Esophagus muscularis mucosa (tissue), 3 donors: ENCODE results near the gene SIX5.

Experiments
- CTCF ChIP-seq, 3 experiments: fragments of 200-600 bp in 2 of 3; fragments of 450-650 bp in 1 of 3; sonication (generic) in 2 of 3; IDR thresholded peaks; one replicate each; pipeline ENCODE4 v1.5.1; 2017 to 2019; ENCODE audit warnings: antibody characterized with exemption in 3 of 3, mild to moderate bottlenecking in 2 of 3, moderate library complexity in 1 of 3
- POLR2A ChIP-seq: fragments of 450-650 bp; IDR thresholded peaks from one replicate; pipeline ENCODE4 v1.6.1; 2017; ENCODE audit warnings: antibody characterized with exemption, moderate library complexity, mild to moderate bottlenecking, low read depth
- POLR2AphosphoS5 ChIP-seq, 2 donors: sonication (generic); formaldehyde crosslinking; IDR thresholded peaks; one replicate each; pipeline ENCODE4 v1.6.1; 2017; ENCODE audit warnings: antibody characterized with exemption in 2 of 2

- TF ChIP-seq CTCF (IDR thresholded peaks at IDR 0.05): no peak
- TF ChIP-seq POLR2AphosphoS5 (IDR thresholded peaks at IDR 0.05): no peak
- TF ChIP-seq POLR2A: no peak
Measured at GRCh38 chr19:45789035-45789786, 20.2 kb upstream of the SIX5 start.
